RPMI7951 (cell line): ENCODE measurements around the gene IGF1R. TPM values are rescaled to one million over a fixed set of nuclear protein-coding genes. Genes with fewer than 3 reads are reported as not detected.

ENCODE experiments used
- DNase-seq: peaks from one replicate; pipeline ENCODE4 v3.0.0-alpha.2; 2012; ENCODE audit warnings: low read depth
- total RNA-seq: library from RNA; depleted of rRNA; stranded (reverse); fragments of >200 nt; shearing (Covaris generic); gene quantifications from 2 replicates; pipeline ENCODE4 v1.2.3, GENCODE V29; 2014

Gene IGF1R
- total RNA-seq, 1 experiment from 2014 or later, result 3.0 TPM

- DNase-seq, result no peak
Observed at GRCh38 chr15:98724494-98724893, 76.2 kb downstream of the IGF1R start.

GRCh38 chr15:98725874-98726273 lies 77.5 kb downstream of the IGF1R start:
- DNase-seq, result no peak

GRCh38 chr15:98727115-98728040 lies 79.0 kb downstream of the IGF1R start:
- DNase-seq, result peak; percentile 96

GRCh38 chr15:98728082-98728810 lies 79.9 kb downstream of the IGF1R start:
- DNase-seq, result no peak

- DNase-seq, result no peak
Observed at GRCh38 chr15:98728811-98729160, 80.4 kb downstream of the IGF1R start.

GRCh38 chr15:98729446-98730042 lies 81.2 kb downstream of the IGF1R start:
- DNase-seq, result no peak

GRCh38 chr15:98730860-98731711 lies 82.7 kb downstream of the IGF1R start:
- DNase-seq, result no peak

GRCh38 chr15:98731712-98732450 lies 83.5 kb downstream of the IGF1R start:
- DNase-seq, result no peak

GRCh38 chr15:98733098-98733497 lies 84.8 kb downstream of the IGF1R start:
- no peak for DNase-seq

- DNase-seq, result no peak
Observed at GRCh38 chr15:98734466-98735199, 86.3 kb downstream of the IGF1R start.

- DNase-seq, result no peak
Observed at GRCh38 chr15:98735304-98735703, 87.0 kb downstream of the IGF1R start.

- DNase-seq, result no peak
Observed at GRCh38 chr15:98735895-98736617, 87.7 kb downstream of the IGF1R start.

GRCh38 chr15:98737159-98737558 lies 88.8 kb downstream of the IGF1R start:
- DNase-seq, result no peak

- no peak for DNase-seq
Observed at GRCh38 chr15:98737721-98738120, 89.4 kb downstream of the IGF1R start.

- no peak for DNase-seq
Observed at GRCh38 chr15:98738689-98739401, 90.5 kb downstream of the IGF1R start.

- DNase-seq, result no peak
Observed at GRCh38 chr15:98740295-98740694, 92.0 kb downstream of the IGF1R start.

GRCh38 chr15:98740963-98741362 lies 92.6 kb downstream of the IGF1R start:
- no peak for DNase-seq

GRCh38 chr15:98743177-98743576 lies 94.8 kb downstream of the IGF1R start:
- DNase-seq, result no peak

GRCh38 chr15:98744506-98744905 lies 96.2 kb downstream of the IGF1R start:
- no peak for DNase-seq
